Right renal pelvis (tissue), 4 donors: ENCODE results near the gene AASDHPPT. TPM values are rescaled to one million over a fixed set of nuclear protein-coding genes. Genes with fewer than 3 reads are reported as not detected.

Experiments used
- polyA plus RNA-seq, 4 donors: library from polyadenylated mRNA; unstranded; fragments of 120-200 nt; gene quantifications; one replicate each; pipeline ENCODE4 v1.2.1, GENCODE V29; 2013; ENCODE audit not compliant: insufficient read length in 4 of 4

Gene AASDHPPT
- polyA plus RNA-seq, 4 donors = 79.9 to 93.4 (median 91.9) TPM

Other genes with a start within 250 kb of the AASDHPPT start
- 10 to 100 TPM; 27.7 to 34.6 (median 30.6) TPM for gene MSANTD4, start 55.4 kb upstream of the AASDHPPT start, polyA plus RNA-seq
- 10 to 100 TPM; 10.3 to 12.4 (median 11.8) TPM for gene KBTBD3, start 315 bp upstream of the AASDHPPT start, polyA plus RNA-seq